Tibial nerve (tissue), 4 donors: ENCODE measurements around the gene ACOD1.

Experiments
- CTCF ChIP-seq, 5 experiments: fragments of 200-600 bp in 3 of 5; fragments of 450-650 bp in 2 of 5; sonication (generic) in 3 of 5; IDR thresholded peaks; one replicate each; pipeline ENCODE4 v1.5.1; 2016 to 2019; ENCODE audit warnings: antibody characterized with exemption in 5 of 5, mild to moderate bottlenecking in 3 of 5, moderate library complexity in 2 of 5
- EP300 ChIP-seq, 2 donors: sonication (generic); formaldehyde crosslinking; IDR thresholded peaks; one replicate each; pipeline ENCODE4 v1.6.1; 2017; ENCODE audit warnings: antibody characterized with exemption in 2 of 2, mild to moderate bottlenecking in 1 of 2
- POLR2A ChIP-seq, 2 donors: fragments of 450-650 bp; IDR thresholded peaks; one replicate each; pipeline ENCODE4 v1.6.1; 2017; ENCODE audit warnings: antibody characterized with exemption in 2 of 2, mild to moderate bottlenecking in 2 of 2, moderate library complexity in 2 of 2

- TF ChIP-seq CTCF (IDR thresholded peaks at IDR 0.05) (no peak), EP300 (IDR thresholded peaks at IDR 0.05) (no peak), POLR2A (IDR thresholded peaks at IDR 0.05) (no peak)
These were observed 7.3 kb downstream of the ACOD1 start for GRCh38 chr13:76955661-76956060.
